Loucy (cell line): ENCODE results near the gene ATP10A.

Source experiments
- H2AFZ ChIP-seq: fragments of 200-600 bp; sonication (generic); 2 replicates; pipeline ENCODE4 v1.6.0; 2016; ENCODE audit warnings: antibody characterized with exemption, mild to moderate bottlenecking, low read length, moderate library complexity
- H3F3A ChIP-seq: fragments of 200-600 bp; 2 replicates; pipeline ENCODE4 v1.6.0; 2016; ENCODE audit warnings: antibody characterized with exemption, low read depth, mild to moderate bottlenecking
- H3K27me3 ChIP-seq: fragments of 200-600 bp; sonication (generic); 2 replicates; pipeline ENCODE4 v1.6.1; 2014; ENCODE audit warnings: low read length, mild to moderate bottlenecking; ENCODE audit not compliant: insufficient read depth, poor library complexity, severe bottlenecking
- H3K36me3 ChIP-seq: fragments of 200-600 bp; sonication (generic); 2 replicates; pipeline ENCODE4 v1.6.1; 2016; ENCODE audit warnings: low read length; ENCODE audit not compliant: insufficient read depth
- H3K4me1 ChIP-seq: fragments of 200-600 bp; sonication (generic); 2 replicates; pipeline ENCODE4 v1.5.1; 2014; ENCODE audit warnings: low read length, mild to moderate bottlenecking; ENCODE audit not compliant: insufficient read depth, poor library complexity, severe bottlenecking
- H3K4me2 ChIP-seq: fragments of 200-600 bp; sonication (generic); 2 replicates; pipeline ENCODE4 v1.6.0; 2014; ENCODE audit warnings: antibody characterized with exemption, low read length, low read depth, mild to moderate bottlenecking; ENCODE audit not compliant: poor library complexity, severe bottlenecking
- H3K4me3 ChIP-seq: fragments of 200-600 bp; sonication (generic); 2 replicates; pipeline ENCODE4 v1.5.1; 2014; ENCODE audit warnings: low read length, mild to moderate bottlenecking, mixed read lengths; ENCODE audit not compliant: poor library complexity, severe bottlenecking
- H3K79me2 ChIP-seq: fragments of 200-600 bp; sonication (generic); 2 replicates; pipeline ENCODE4 v1.6.1; 2014; ENCODE audit warnings: low read length; ENCODE audit not compliant: insufficient read depth
- H3K9ac ChIP-seq: fragments of 200-600 bp; sonication (generic); 2 replicates; pipeline ENCODE4 v1.6.0; 2014; ENCODE audit warnings: mild to moderate bottlenecking, low read depth, low read length, moderate library complexity; ENCODE audit not compliant: poor library complexity, severe bottlenecking
- H3K9me2 ChIP-seq: fragments of 200-600 bp; sonication (generic); replicated peaks from 2 replicates; pipeline ENCODE4 v1.6.1; 2016; ENCODE audit warnings: low read depth, low read length, mixed read lengths
- H3K9me3 ChIP-seq: fragments of 200-600 bp; sonication (generic); 2 replicates; pipeline ENCODE4 v1.6.1; 2014; ENCODE audit warnings: mild to moderate bottlenecking, antibody characterized with exemption, low read length, low read depth; ENCODE audit not compliant: insufficient read depth
- H4K20me1 ChIP-seq: fragments of 200-600 bp; sonication (generic); 2 replicates; pipeline ENCODE4 v1.6.0; 2014; ENCODE audit warnings: antibody characterized with exemption, low read length, mild to moderate bottlenecking; ENCODE audit not compliant: insufficient read depth, poor library complexity, severe bottlenecking
- EZH2phosphoT487 ChIP-seq: fragments of 200-600 bp; IDR thresholded peaks from 2 replicates; pipeline ENCODE4 v1.6.1; 2018; ENCODE audit warnings: antibody characterized with exemption, mild to moderate bottlenecking, moderate library complexity, borderline replicate concordance
- TF ChIP-seq, protein P1 (sequence below): fragments of 200-600 bp; sonication (generic); conservative IDR thresholded peaks from 2 replicates; pipeline ENCODE4 v1.5.1; 2014; ENCODE audit warnings: mild to moderate bottlenecking, antibody characterized with exemption, low read length

Gene ATP10A

GRCh38 chr15:25795712-25796111 is 67.4 kb downstream of the ATP10A start:
- no peaks in the 10 kb centered on the region for H3K27me3 ChIP-seq
- H3K9me2 ChIP-seq = no peaks in the 10 kb centered on the region
- H2AFZ ChIP-seq = no peak overlapping the region
- no peaks in the 10 kb centered on the region for H3K79me2 ChIP-seq
- TF ChIP-seq, protein P1, sequence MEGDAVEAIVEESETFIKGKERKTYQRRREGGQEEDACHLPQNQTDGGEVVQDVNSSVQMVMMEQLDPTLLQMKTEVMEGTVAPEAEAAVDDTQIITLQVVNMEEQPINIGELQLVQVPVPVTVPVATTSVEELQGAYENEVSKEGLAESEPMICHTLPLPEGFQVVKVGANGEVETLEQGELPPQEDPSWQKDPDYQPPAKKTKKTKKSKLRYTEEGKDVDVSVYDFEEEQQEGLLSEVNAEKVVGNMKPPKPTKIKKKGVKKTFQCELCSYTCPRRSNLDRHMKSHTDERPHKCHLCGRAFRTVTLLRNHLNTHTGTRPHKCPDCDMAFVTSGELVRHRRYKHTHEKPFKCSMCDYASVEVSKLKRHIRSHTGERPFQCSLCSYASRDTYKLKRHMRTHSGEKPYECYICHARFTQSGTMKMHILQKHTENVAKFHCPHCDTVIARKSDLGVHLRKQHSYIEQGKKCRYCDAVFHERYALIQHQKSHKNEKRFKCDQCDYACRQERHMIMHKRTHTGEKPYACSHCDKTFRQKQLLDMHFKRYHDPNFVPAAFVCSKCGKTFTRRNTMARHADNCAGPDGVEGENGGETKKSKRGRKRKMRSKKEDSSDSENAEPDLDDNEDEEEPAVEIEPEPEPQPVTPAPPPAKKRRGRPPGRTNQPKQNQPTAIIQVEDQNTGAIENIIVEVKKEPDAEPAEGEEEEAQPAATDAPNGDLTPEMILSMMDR = no peak
- TF ChIP-seq EZH2phosphoT487 = no peak
- H3F3A ChIP-seq = no peaks in the 10 kb centered on the region
- H3K4me2 ChIP-seq = no peak overlapping the region
- no peak overlapping the region for H3K9ac ChIP-seq
- no peak overlapping the region for H3K4me3 ChIP-seq
- no peaks in the 10 kb centered on the region for H3K36me3 ChIP-seq
- H4K20me1 ChIP-seq = no peaks in the 10 kb centered on the region
- H3K4me1 ChIP-seq = no peaks in the 10 kb centered on the region
- peaks cover 10% of the 10 kb centered on the region; the same call in 1 of the 2 replicates for H3K9me3 ChIP-seq

DNA sequence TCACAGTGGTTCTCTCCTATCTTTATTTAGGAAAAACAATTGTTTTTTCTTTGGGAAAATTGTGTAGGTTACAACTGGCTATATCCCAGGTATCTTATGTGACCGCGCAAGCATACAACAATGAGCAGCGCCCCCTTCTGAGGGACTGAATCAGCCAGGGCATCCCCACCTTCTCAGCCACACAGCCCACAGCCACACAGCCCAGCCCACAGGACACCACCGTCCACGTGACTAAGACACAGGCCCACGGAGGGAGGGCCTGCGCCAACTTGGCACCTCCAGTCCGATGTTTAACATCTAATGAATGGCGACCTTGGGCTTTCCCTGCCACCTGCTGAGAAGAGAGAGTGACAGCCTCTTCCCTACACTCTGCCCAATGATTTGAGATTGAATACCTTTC is 68.1 kb downstream of the ATP10A start:
- TF ChIP-seq, protein P1 = no peak
- no peak for TF ChIP-seq EZH2phosphoT487
- no peaks in the 10 kb centered on the region for H3K27me3 ChIP-seq
- H2AFZ ChIP-seq = no peak overlapping the region
- no peaks in the 10 kb centered on the region for H3K36me3 ChIP-seq
- H3K9ac ChIP-seq = no peak overlapping the region
- H3K4me1 ChIP-seq = no peaks in the 10 kb centered on the region
- H3K9me2 ChIP-seq = no peaks in the 10 kb centered on the region
- no peaks in the 10 kb centered on the region for H3F3A ChIP-seq
- H4K20me1 ChIP-seq = no peaks in the 10 kb centered on the region
- no peaks in the 10 kb centered on the region for H3K79me2 ChIP-seq
- peaks cover 10% of the 10 kb centered on the region; the same call in 1 of the 2 replicates for H3K9me3 ChIP-seq
- H3K4me2 ChIP-seq = no peak overlapping the region
- H3K4me3 ChIP-seq = no peak overlapping the region

GRCh38 chr15:25793354-25794050 is 69.6 kb downstream of the ATP10A start:
- Histone ChIP-seq H3K9me3 (peaks cover 6% of the 10 kb centered on the region; the same call in 1 of the 2 replicates), H3K36me3 (no peaks in the 10 kb centered on the region), H3K4me3 (no peak overlapping the region), H3K27me3 (no peaks in the 10 kb centered on the region), H3F3A (no peaks in the 10 kb centered on the region), H3K9me2 (no peaks in the 10 kb centered on the region), H3K9ac (no peak overlapping the region), H4K20me1 (no peaks in the 10 kb centered on the region), H3K4me1 (no peaks in the 10 kb centered on the region), H2AFZ (no peak overlapping the region), H3K79me2 (no peaks in the 10 kb centered on the region), H3K4me2 (no peak overlapping the region)
- TF ChIP-seq, protein P1 = no peak
